A549 (cell line): ENCODE data around the gene SLC12A2.

ENCODE experiments used
- CTCF ChIP-seq: fragments of >200 bp; sonication (Bioruptor Twin); formaldehyde crosslinking; IDR thresholded peaks from 3 replicates; pipeline ENCODE4 v1.5.1; 2016
- JUN ChIP-seq, 2 experiments: fragments of >200 bp; sonication (Bioruptor Twin); formaldehyde crosslinking; IDR thresholded peaks; 2 replicates in 1 of 2; 3 replicates in 1 of 2; pipeline ENCODE4 v1.6.1; 2016 to 2017
- KDM5A ChIP-seq: fragments of 200-600 bp; sonication (generic); IDR thresholded peaks from 2 replicates; pipeline ENCODE4 v1.6.1; 2016; ENCODE audit warnings: antibody characterized with exemption, mild to moderate bottlenecking
- NPAS2 ChIP-seq: fragments of 250-450 bp; sonication (Bioruptor Pico); IDR thresholded peaks from 2 replicates; pipeline ENCODE4 v1.8.0; 2022; ENCODE audit warnings: mild to moderate bottlenecking, moderate library complexity, borderline replicate concordance
- POLR2A ChIP-seq: IDR thresholded peaks from 2 replicates; pipeline ENCODE4 v1.6.1; 2012; ENCODE audit warnings: mild to moderate bottlenecking, low read length
- RAD21 ChIP-seq, 2 experiments: fragments of >200 bp in 1 of 2; sonication (Bioruptor Twin) in 1 of 2; formaldehyde crosslinking in 1 of 2; IDR thresholded peaks in 1 of 2; conservative IDR thresholded peaks in 1 of 2; 2 replicates in 1 of 2; 3 replicates in 1 of 2; pipeline ENCODE4 v1.6.1; 2012 to 2018; ENCODE audit warnings: inconsistent platforms in 1 of 2
- TF ChIP-seq, protein P1 (sequence below): fragments of >200 bp; sonication (Bioruptor Twin); formaldehyde crosslinking; IDR thresholded peaks from 3 replicates; pipeline ENCODE4 v1.6.1; 2016
- TF ChIP-seq, protein P2 (sequence below): IDR thresholded peaks from 2 replicates; pipeline ENCODE4 v1.6.1; 2012

- TF ChIP-seq KDM5A (no peak), NPAS2 (no peak), CTCF (no peak), JUN (IDR thresholded peaks at IDR 0.05) (no peak), RAD21 (conservative IDR thresholded peaks at IDR 0.05 in 1 of 2, IDR thresholded peaks at IDR 0.05 in 1 of 2) (no peak), POLR2A (no peak)
- TF ChIP-seq, protein P1, sequence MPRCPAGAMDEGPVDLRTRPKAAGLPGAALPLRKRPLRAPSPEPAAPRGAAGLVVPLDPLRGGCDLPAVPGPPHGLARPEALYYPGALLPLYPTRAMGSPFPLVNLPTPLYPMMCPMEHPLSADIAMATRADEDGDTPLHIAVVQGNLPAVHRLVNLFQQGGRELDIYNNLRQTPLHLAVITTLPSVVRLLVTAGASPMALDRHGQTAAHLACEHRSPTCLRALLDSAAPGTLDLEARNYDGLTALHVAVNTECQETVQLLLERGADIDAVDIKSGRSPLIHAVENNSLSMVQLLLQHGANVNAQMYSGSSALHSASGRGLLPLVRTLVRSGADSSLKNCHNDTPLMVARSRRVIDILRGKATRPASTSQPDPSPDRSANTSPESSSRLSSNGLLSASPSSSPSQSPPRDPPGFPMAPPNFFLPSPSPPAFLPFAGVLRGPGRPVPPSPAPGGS: no peak
- TF ChIP-seq, protein P2, sequence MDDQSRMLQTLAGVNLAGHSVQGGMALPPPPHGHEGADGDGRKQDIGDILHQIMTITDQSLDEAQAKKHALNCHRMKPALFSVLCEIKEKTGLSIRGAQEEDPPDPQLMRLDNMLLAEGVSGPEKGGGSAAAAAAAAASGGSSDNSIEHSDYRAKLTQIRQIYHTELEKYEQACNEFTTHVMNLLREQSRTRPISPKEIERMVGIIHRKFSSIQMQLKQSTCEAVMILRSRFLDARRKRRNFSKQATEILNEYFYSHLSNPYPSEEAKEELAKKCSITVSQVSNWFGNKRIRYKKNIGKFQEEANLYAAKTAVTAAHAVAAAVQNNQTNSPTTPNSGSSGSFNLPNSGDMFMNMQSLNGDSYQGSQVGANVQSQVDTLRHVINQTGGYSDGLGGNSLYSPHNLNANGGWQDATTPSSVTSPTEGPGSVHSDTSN: no peak
These were observed 111.8 kb downstream of the SLC12A2 start for GRCh38 chr5:128195316-128195715.
